Prostate gland (tissue), 2 donors: ENCODE results near the gene IFT27. TPM values are rescaled to one million over a fixed set of nuclear protein-coding genes. Genes with fewer than 3 reads are reported as not detected.

ENCODE experiments used
- DNase-seq: peaks from one replicate; pipeline ENCODE4 v3.0.0-alpha.2; 2019; ENCODE audit warnings: low spot score
- H3K27ac ChIP-seq, 2 donors: fragments of 200-600 bp; sonication (generic); 2 replicates each; pipeline ENCODE4 v1.5.1; 2017 to 2019
- H3K27me3 ChIP-seq: fragments of 200-600 bp; sonication (generic); replicated peaks from 2 replicates; pipeline ENCODE4 v1.5.1; 2019; ENCODE audit not compliant: insufficient read depth
- H3K36me3 ChIP-seq, 2 donors: fragments of 200-600 bp; sonication (generic); 1 replicate in 1 of 2; 2 replicates in 1 of 2; pipeline versions ENCODE4 v1.5.1 to v1.8.1; 2017 to 2019
- H3K4me1 ChIP-seq: fragments of 200-600 bp; sonication (generic); replicated peaks from 2 replicates; pipeline ENCODE4 v1.5.1; 2019
- H3K4me3 ChIP-seq, 2 donors: fragments of 200-600 bp; sonication (generic); 2 replicates each; pipeline ENCODE4 v1.5.1; 2017 to 2019
- H3K9me3 ChIP-seq: fragments of 200-600 bp; sonication (generic); 2 replicates; pipeline ENCODE4 v1.5.1; 2017
- CTCF ChIP-seq, 4 experiments: fragments of 200-600 bp in 2 of 4; fragments of 450-650 bp in 2 of 4; sonication (generic) in 2 of 4; IDR thresholded peaks; 1 replicate in 3 of 4; 2 replicates in 1 of 4; pipeline ENCODE4 v1.5.1; 2016 to 2019; ENCODE audit warnings: antibody characterized with exemption in 4 of 4, mild to moderate bottlenecking in 2 of 4, moderate library complexity in 2 of 4
- POLR2A ChIP-seq: fragments of 450-650 bp; IDR thresholded peaks from one replicate; pipeline ENCODE4 v1.6.1; 2016; ENCODE audit warnings: antibody characterized with exemption, mild to moderate bottlenecking
- POLR2AphosphoS5 ChIP-seq: sonication (generic); formaldehyde crosslinking; IDR thresholded peaks from one replicate; pipeline ENCODE4 v1.6.1; 2017; ENCODE audit warnings: antibody characterized with exemption
- WGBS: methylation state at CpG from one replicate; pipeline ENCODE4 v1.1.5; 2018; 5-methylcytosine and 5-hydroxymethylcytosine counted together
- intact Hi-C: fragments of 100-400 bp; cut with DNase I; formaldehyde crosslinking; loops from one replicate; pipeline ENCODE4 v1.14.2; 2022
- total RNA-seq, 2 donors: library from RNA; depleted of rRNA; stranded (reverse); fragments of >200 nt; gene quantifications; one replicate each; pipeline ENCODE4 v1.1.0, GENCODE V29; 2016

The IFT27 gene
- total RNA-seq, 2 donors from 2014 or later: 16.5 to 26.4 TPM

- H3K4me1 ChIP-seq: no peaks in the 10 kb centered on the region
- H3K27ac ChIP-seq: no peak overlapping the region
- no peaks in the 10 kb centered on the region for H3K9me3 ChIP-seq
- DNase-seq: no peak
- no peak overlapping the region for H3K4me3 ChIP-seq
- TF ChIP-seq CTCF (IDR thresholded peaks at IDR 0.05) (no peak), POLR2AphosphoS5 (no peak), POLR2A (no peak)
- intact Hi-C loops: loop anchor here (10.0 kb wide), 1 partner anchor 241 kb away; the partner anchor contains the start of gene EIF3D
- no peaks in the 10 kb centered on the region for H3K36me3 ChIP-seq
- whole genome bisulfite sequencing: 73% methylated on average over 11 of the region's 11 CpGs
- H3K27me3 ChIP-seq: no peaks in the 10 kb centered on the region
Measured at GRCh38 chr22:36765943-36766450, 9.9 kb downstream of the IFT27 start.

DNA sequence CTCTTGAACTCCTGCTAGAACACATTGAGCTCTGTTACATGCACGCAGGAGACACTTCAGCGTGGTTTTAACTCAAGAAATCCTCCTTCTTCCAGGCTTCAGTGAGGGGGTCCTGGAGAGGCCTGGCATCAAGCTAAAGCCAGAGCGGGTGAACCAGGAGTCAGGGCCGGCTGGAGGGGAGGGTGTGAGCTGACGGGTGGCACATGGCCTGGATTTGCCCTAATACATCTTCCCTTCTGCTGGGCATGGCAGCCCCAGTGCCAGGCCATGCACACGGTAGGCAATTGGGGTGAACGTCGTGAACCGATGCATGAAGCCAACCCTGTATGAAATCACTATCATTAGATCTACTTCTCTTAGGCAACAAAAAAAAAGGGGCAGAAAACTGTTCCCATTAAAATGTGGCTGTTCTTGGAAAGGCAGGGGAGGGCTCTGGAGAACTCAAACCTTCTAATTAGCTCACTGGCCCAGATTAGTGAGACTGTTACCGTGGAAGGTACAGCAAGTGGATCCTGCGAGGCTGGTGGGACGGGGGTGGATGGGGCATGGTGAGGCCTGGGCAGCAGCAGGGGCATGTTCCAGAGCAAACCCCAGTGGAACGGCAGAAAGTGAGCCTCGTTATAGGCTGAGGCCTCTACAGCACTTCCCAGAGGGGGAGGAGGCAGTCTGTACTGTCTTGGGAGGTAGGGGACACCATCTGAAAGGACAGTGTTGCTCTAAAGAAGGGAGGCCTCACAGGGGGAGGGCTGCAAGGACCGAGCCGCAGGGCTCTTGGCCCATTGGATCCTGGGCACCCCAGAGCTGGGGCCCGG is 10.6 kb downstream of the IFT27 start:
- no peak for DNase-seq
- no peak overlapping the region for H3K4me3 ChIP-seq
- WGBS: 77% methylated on average over 17 of the region's 17 CpGs
- H3K27me3 ChIP-seq: no peaks in the 10 kb centered on the region
- intact Hi-C loops: loop anchor here (10.0 kb wide), 1 partner anchor 241 kb away; the partner anchor contains the start of gene EIF3D
- no peak overlapping the region for H3K27ac ChIP-seq
- H3K36me3 ChIP-seq: no peaks in the 10 kb centered on the region
- TF ChIP-seq CTCF (IDR thresholded peaks at IDR 0.05): no peak
- TF ChIP-seq POLR2A: no peak
- TF ChIP-seq POLR2AphosphoS5: no peak
- no peaks in the 10 kb centered on the region for H3K9me3 ChIP-seq
- H3K4me1 ChIP-seq: no peaks in the 10 kb centered on the region

DNA sequence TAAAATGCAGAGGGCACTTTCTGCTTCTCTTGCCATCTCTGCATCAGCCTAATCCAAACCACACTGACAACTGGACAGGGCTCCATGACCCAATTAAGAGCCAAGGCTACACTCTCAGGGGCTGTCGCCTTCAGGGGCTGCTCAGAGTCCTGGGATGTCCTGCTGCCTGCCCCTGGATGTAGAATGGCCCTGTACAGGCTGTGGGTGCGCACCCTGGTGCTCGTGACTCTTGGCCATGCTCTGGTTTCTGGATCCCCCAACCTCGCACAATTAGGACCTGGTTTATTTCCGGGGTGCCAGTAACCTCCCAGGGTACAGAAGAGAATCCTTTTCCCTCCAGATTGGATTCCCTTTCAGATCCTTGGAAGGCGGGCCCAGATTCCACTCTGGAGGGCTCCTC is 11.3 kb downstream of the IFT27 start:
- H3K36me3 ChIP-seq: no peaks in the 10 kb centered on the region
- no peak for DNase-seq
- no peak overlapping the region for H3K27ac ChIP-seq
- no peaks in the 10 kb centered on the region for H3K9me3 ChIP-seq
- no peak overlapping the region for H3K4me3 ChIP-seq
- H3K27me3 ChIP-seq: no peaks in the 10 kb centered on the region
- intact Hi-C loops: loop anchor here (10.0 kb wide), 1 partner anchor 240 kb away; the partner anchor contains the start of gene EIF3D
- no peak for TF ChIP-seq POLR2A
- TF ChIP-seq POLR2AphosphoS5: no peak
- TF ChIP-seq CTCF (IDR thresholded peaks at IDR 0.05): no peak
- H3K4me1 ChIP-seq: no peaks in the 10 kb centered on the region
- 80% methylated on average over 6 of the region's 6 CpGs for WGBS

DNA sequence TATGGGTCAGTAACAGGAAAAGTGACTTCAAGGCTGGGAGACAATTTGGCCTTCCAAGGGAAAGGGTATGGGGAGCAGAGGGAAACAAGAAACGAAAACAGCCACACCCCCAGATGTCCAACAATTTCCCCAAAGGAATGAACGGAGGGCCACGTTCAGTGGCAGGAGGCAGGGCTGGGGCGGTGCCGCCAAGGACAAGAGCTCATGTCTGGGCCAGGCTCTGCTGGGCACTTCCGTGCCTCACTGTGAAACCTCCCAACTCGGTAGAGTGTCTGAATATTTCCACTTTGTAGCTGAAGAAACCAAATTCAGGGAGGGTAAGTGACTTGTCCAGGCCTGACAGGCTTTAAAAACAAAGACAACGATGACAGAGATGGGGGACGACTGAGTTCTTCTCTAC is 11.9 kb downstream of the IFT27 start:
- H3K27ac ChIP-seq: no peak overlapping the region

More for the DNA sequence above, 11.9 kb downstream of the IFT27 start:
- Histone ChIP-seq H3K4me1 (no peaks in the 10 kb centered on the region), H3K36me3 (no peaks in the 10 kb centered on the region), H3K27me3 (no peaks in the 10 kb centered on the region), H3K9me3 (no peaks in the 10 kb centered on the region), H3K4me3 (no peak overlapping the region)
- WGBS: 60% methylated on average over 9 of the region's 9 CpGs
- DNase-seq: no peak
- intact Hi-C loops: loop anchor here (10.0 kb wide), 1 partner anchor 239 kb away; the partner anchor contains the start of gene EIF3D
- TF ChIP-seq POLR2A (no peak), POLR2AphosphoS5 (no peak), CTCF (IDR thresholded peaks at IDR 0.05) (no peak)
